Measurements from ENCODE around the gene SPINK5. TPM values are rescaled to one million over a fixed set of nuclear protein-coding genes. Genes with fewer than 3 reads are reported as not detected.

The SPINK5 gene
- polyA plus RNA-seq, 2 of the 4 experiments (the other 2 are of a cell fraction): not detected

GRCh38 chr5:148125641-148126040 is 61.9 kb downstream of the SPINK5 start (continued):
- TF ChIP-seq ATOH8 (CRISPR knock-in tag; IDR thresholded peaks at IDR 0.05; ENCODE audit: low read depth): no peak

GRCh38 chr5:148135091-148136048 is 71.6 kb downstream of the SPINK5 start:
- POLR2A ChIA-PET: no interaction called here
- no peak overlapping the region for H3K4me3 ChIP-seq
- TF ChIP-seq HOXA7 (CRISPR knock-in tag; IDR thresholded peaks at IDR 0.05) (no peak), SMC3 (IDR thresholded peaks at IDR 0.05) (no peak), NPAS2 (CRISPR knock-in tag; IDR thresholded peaks at IDR 0.05; ENCODE audit: borderline replicate concordance) (no peak), GATA3 (IDR thresholded peaks at IDR 0.05; ENCODE audit: borderline replicate concordance) (no peak), E2F6 (IDR thresholded peaks at IDR 0.05; ENCODE audit: borderline replicate concordance, low read depth) (no peak), TP53 (CRISPR knock-in tag; IDR thresholded peaks at IDR 0.05) (no peak), KDM1A (IDR thresholded peaks at IDR 0.05; ENCODE audit: low read depth) (no peak), NR3C1 (IDR thresholded peaks at IDR 0.05) (no peak), KDM5A (IDR thresholded peaks at IDR 0.05) (no peak), HEYL (CRISPR knock-in tag; IDR thresholded peaks at IDR 0.05) (no peak), RFX5 (IDR thresholded peaks at IDR 0.05) (no peak), FOSB (CRISPR knock-in tag; IDR thresholded peaks at IDR 0.05) (no peak), BHLHE40 (IDR thresholded peaks at IDR 0.05; ENCODE audit: low read depth, low read length) (no peak), SREBF2 (IDR thresholded peaks at IDR 0.05) (no peak), USF2 (IDR thresholded peaks at IDR 0.05) (no peak), TFCP2L1 (CRISPR knock-in tag; IDR thresholded peaks at IDR 0.05) (no peak)
- H3K4me1 ChIP-seq: no peaks in the 10 kb centered on the region
- no peak for DNase-seq (ENCODE audit: low read depth in 1 of 2, low spot score in 1 of 2)
- no peak for ATAC-seq
- CTCF ChIA-PET: no interaction called here
- no peak for FAIRE-seq
- no peak overlapping the region for H3K27ac ChIP-seq
- H3K9me3 ChIP-seq: no peaks in the 10 kb centered on the region
- no peak overlapping the region for H3K4me2 ChIP-seq
- 22% methylated on average over 5 of the region's 5 CpGs for WGBS (ENCODE audit: missing lambda C conversion rate)

GRCh38 chr5:148140846-148141245 is 77.1 kb downstream of the SPINK5 start:
- FAIRE-seq: no peak
- no peak for ATAC-seq
- Histone ChIP-seq H3K4me1 (no peaks in the 10 kb centered on the region), H3K4me2 (no peak overlapping the region), H3K9me3 (no peaks in the 10 kb centered on the region), H3K4me3 (no peak overlapping the region), H3K27ac (no peak overlapping the region)
- 32% methylated on average over 3 of the region's 3 CpGs for WGBS (ENCODE audit: missing lambda C conversion rate)
- POLR2A ChIA-PET: no interaction called here
- CTCF ChIA-PET: no interaction called here
- DNase-seq (ENCODE audit: low read depth in 1 of 2, low spot score in 1 of 2): no peak
- TF ChIP-seq NR3C1 (IDR thresholded peaks at IDR 0.05): no peak

GRCh38 chr5:148141645-148142044 is 77.9 kb downstream of the SPINK5 start:
- POLR2A ChIA-PET: no interaction called here
- FAIRE-seq (no peak), ATAC-seq (no peak), DNase-seq (ENCODE audit: low read depth in 1 of 2, low spot score in 1 of 2) (no peak)
- Histone ChIP-seq H3K4me2 (no peak overlapping the region), H3K4me1 (no peaks in the 10 kb centered on the region), H3K4me3 (no peak overlapping the region), H3K9me3 (no peaks in the 10 kb centered on the region), H3K27ac (no peak overlapping the region)
- CTCF ChIA-PET: no interaction called here
- WGBS (ENCODE audit: missing lambda C conversion rate): 0% methylated on average over 2 of the region's 2 CpGs
- no peak for TF ChIP-seq KDM1A (IDR thresholded peaks at IDR 0.05; ENCODE audit: low read depth)
- no peak for TF ChIP-seq HEYL (CRISPR knock-in tag; IDR thresholded peaks at IDR 0.05)
